DMS79 treated with DMSO at 0.1 percent for 48 hours (cell line): ENCODE measurements around the gene STAT1.

Source experiments
- DNase-seq: peaks from one replicate; lab custom pipeline; 2025; lab: John Stamatoyannopoulos, UW

Gene STAT1

DNA sequence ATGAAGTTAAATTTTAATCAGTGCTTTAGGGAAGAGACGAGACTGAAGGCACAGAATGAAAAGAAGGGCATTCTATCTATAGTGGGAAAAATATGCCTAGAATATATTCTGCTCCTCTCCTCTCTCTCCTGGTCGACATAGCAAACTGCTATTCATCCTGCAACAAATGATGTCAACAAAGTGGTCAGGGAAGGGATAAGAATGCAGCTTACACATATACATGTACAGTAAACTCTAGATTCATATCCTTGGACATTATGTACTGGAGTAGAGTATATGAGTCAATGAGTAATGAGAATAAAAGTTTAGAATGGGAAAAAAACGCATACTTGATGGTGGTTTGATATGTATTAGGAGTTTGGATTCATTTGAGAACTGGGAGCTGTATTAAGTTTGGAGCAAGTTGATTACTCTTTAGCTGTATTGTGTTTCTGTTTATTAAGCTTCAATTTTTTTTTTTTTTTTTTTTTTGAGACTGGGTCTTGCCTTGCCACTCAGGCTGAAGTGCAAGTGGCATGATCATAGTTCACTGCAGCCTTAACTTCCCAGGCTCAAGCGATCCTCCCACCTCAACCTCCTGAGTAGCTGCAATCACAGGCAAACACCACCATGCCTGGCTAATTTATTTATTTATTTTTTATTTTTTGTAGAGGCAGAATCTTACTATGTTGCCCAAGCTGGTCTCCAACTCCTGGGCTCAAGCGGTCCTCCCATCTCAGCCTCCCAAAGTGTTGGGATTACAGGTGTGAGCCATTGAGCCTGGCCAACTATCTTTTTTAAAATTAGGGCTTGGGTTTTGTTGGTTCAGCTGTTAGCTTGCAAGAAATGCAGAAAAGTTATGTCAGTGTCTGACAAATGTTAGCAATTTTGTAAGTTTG lies 53.8 kb downstream of the STAT1 start:
- no peak for DNase-seq

- DNase-seq: no peak
Measured at GRCh38 chr2:190953257-190953656, 60.7 kb downstream of the STAT1 start.

DNA sequence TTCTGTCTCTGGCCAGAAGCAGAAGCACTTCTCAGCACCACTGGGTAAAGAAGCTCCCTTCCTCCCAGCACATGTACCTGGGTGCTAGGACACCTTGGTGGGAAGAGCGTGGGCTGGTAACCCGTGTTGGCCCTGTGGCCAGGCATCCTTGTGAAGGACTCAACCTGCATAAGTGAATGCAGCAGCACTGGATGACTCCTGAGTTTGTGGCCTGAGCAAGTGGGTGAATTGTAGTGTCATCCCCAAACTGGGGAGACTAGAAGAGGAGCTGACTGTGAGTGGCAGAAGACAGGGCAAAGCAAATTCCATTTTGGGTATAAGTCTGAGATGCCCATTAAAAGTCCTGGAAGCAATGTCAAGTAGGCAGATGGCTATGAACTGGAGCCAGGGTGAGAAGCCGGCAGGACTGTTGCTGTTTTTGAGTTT lies 63.4 kb downstream of the STAT1 start:
- no peak for DNase-seq

DNA sequence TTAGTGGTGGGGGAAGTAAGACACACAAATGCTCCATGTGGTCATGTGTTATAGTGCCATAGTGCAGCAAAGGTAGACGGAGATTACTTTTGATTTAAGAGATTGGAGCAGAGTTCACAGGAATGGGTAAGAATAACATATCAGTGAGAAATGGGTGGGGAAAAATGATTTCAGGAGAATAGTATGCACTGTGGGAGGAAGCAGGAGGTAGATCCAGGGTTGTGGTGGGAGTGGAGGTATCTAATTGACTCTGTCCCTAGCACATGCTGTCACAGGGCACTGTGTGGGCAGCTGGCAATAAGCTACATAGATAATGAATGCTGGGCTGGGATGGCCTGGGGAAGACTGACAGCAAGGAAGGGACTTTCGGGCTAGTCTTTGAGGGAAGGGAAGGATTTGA lies 65.3 kb downstream of the STAT1 start:
- DNase-seq: no peak

DNA sequence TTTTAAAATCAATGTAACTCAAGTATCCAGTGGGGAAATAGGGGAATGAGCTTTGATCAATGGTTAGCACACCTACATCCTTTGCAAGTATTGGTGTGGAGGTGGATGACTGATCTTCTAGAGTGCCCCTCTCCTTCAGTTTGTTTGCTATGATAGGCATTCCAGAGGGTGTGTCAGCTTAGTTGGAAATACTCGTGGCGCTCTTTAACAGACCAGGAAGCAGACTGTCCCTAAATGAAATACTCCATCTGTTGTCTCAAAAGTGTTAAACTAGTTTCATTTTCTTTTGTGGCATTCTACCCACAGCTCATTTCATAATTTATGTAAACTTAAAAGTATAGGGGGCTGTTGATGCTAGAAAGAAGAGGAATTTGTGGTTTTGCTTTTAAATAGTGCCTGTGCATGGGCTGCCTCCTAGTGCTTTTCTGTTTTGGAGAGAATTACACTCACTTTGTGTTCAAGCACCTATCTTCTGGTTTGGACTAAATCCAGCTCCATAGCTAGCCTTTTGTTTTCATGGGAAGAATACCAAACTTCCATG lies 66.2 kb downstream of the STAT1 start:
- DNase-seq: peak; percentile 83

GRCh38 chr2:190947141-190947540 lies 66.8 kb downstream of the STAT1 start:
- no peak for DNase-seq

- DNase-seq: no peak
Measured at GRCh38 chr2:190943706-190944105, 70.3 kb downstream of the STAT1 start.

DNA sequence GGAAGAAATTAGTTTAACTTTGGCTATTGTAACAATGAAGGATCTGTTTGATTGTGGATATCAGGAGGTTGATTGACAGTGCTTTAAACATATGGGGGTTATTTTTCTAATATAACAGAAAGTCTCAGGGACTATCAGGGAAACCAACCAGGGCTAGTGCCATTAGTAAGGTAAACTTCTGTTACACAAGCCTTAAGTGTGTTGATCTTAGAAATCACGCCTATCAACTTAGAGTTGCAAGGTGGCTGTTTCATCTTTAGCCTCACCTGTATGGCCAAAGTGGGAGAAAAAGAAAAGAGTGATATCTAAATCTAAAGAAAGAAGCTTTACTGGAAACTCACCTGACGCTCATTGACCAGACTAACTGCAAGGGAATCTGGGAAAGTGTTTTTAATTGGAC lies 71.3 kb downstream of the STAT1 start:
- no peak for DNase-seq

DNA sequence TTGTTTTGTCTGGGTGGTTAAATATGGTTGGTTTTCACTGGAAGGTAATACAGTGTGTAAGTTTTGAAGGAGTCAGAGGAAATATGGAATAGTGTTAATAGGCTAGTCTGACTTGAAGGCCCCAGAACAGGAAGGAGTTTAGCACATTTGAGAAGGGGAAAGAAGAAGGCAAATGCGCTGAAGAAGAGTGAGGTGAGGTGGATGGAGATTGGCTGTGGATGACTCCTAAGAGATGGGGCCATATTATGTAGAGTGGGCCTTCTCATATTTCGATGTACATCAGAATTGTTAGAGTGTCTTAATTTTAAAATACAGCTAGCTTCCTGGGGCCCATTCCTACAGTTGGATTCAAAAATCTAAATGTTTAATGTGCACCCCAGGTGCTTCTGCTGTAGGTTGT lies 72.4 kb downstream of the STAT1 start:
- DNase-seq: no peak

GRCh38 chr2:190940454-190940853 lies 73.5 kb downstream of the STAT1 start:
- DNase-seq: no peak

GRCh38 chr2:190938771-190939335 lies 75.1 kb downstream of the STAT1 start:
- DNase-seq: no peak

DNA sequence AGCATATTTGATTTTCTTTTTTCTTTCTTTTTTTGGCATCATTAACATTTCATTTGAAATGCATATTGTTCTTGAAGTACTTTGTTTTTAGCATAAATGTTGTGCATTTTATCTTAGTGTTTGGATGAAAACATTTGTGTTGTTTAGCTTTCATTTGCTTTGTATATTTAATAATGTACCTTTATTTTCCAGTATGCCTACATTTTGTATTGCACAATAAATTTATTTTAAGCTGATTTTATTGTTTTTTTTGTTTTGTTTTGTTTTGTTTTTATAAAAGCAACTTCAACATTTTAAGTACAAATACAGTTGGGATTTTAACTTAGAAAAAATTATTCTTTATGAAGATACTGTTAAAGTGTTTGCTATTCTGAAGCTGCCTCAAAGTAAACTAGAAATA lies 78.9 kb downstream of the STAT1 start:
- DNase-seq: no peak

DNA sequence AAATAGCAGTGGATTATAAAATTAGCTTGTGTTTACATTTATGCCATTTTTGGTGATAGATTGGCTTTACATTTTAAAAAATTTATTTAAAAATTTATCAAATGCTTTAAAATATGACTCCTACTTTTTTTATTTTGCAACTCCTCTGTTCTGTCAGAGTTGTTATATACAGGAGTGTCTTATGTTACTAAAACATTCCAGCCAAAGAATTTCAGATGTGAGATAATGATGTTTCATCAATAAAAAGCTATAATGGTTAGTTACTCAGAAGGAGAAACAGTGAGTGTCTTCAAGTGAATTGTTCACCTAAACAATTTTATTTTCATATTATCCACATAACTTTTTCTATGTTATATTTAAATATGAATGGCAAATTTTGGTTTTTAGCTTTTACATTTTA lies 80.6 kb downstream of the STAT1 start:
- DNase-seq: no peak

DNA sequence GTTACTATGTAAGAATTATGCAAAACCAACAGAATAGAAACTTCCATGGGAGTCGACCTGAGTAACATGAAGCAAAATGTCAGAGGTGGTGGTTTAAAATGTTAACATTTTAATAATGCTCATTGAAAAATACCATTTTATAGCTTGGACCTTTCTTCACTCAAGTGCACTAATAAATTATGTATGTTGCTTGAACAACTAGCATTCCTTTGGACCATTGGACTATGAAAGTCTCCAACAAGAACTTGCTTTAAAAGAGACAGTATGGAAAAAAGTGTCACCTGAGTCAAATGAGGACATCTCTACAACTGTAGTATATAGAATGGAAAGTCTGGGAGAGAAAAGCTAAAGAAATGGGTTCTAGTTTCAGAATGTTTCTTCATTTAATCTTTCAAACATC lies 81.5 kb downstream of the STAT1 start:
- DNase-seq: no peak

DNA sequence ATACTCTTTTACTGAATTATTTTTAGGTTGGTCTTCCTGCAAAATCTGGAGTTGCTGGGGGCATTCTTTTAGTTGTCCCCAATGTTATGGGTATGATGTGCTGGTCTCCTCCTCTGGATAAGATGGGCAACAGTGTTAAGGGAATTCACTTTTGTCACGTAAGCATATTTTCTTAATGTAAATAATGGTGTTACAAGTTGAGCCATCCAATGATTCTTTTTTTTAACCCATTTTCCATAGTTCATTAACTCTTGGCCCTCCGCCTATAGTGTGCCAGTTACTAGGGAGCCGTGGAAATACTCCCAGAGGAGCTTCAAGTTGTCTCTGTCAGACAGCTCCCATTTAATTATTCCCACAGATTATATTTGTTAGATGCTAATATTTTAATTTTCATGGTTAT lies 83.6 kb downstream of the STAT1 start:
- DNase-seq: peak; percentile 48

- DNase-seq: no peak
Measured at GRCh38 chr2:190929919-190930318, 84.1 kb downstream of the STAT1 start.

GRCh38 chr2:190927301-190927700 lies 86.7 kb downstream of the STAT1 start:
- DNase-seq: no peak

GRCh38 chr2:190922376-190922775 lies 91.6 kb downstream of the STAT1 start:
- DNase-seq: no peak

- DNase-seq: no peak
Measured at GRCh38 chr2:190920085-190920484, 93.9 kb downstream of the STAT1 start.
